GM21576 (cell line): ENCODE measurements around the gene PBX3.

ENCODE experiments used
- ATAC-seq: cut with Tn5 transposase; IDR thresholded peaks from one replicate; pipeline ENCODE4 v1.9.1; 2021; ENCODE audit warnings: mild to moderate bottlenecking, moderate library complexity; ENCODE audit not compliant: unreplicated experiment

Gene PBX3

GRCh38 chr9:125854553-125855275 lies 107.5 kb downstream of the PBX3 start:
- no peak for ATAC-seq

- ATAC-seq = no peak
Measured at GRCh38 chr9:125856331-125856730, 109.2 kb downstream of the PBX3 start.

DNA sequence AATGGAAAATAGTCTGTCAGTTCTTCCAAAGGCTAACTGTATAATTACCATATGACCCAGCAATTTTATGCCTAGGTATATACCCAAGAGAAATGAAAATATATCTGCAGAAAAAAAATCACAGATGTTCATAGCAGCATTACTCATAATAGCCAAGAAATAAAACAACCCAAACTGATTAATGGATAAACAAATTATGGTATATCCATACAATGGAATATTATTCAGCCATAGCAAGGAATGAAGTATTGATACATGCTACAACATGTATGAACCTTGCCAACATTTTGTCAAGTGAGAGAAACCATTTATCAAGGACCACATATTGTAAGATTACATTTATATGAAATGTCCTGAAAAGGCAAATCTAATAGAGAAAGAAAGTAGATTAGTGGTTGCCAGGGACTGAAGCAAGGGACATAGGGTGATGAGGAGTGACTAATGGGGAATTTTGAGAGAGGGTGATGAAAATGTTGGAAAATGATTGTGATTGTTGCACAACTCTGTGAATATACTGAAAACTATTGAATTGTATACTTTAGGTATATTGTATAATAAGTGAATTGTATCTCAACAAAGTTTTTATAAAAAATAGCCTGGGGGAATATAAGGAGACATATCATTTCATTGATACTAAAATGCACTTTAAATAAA lies 114.4 kb downstream of the PBX3 start:
- ATAC-seq = no peak

GRCh38 chr9:125863923-125864322 lies 116.8 kb downstream of the PBX3 start:
- no peak for ATAC-seq

DNA sequence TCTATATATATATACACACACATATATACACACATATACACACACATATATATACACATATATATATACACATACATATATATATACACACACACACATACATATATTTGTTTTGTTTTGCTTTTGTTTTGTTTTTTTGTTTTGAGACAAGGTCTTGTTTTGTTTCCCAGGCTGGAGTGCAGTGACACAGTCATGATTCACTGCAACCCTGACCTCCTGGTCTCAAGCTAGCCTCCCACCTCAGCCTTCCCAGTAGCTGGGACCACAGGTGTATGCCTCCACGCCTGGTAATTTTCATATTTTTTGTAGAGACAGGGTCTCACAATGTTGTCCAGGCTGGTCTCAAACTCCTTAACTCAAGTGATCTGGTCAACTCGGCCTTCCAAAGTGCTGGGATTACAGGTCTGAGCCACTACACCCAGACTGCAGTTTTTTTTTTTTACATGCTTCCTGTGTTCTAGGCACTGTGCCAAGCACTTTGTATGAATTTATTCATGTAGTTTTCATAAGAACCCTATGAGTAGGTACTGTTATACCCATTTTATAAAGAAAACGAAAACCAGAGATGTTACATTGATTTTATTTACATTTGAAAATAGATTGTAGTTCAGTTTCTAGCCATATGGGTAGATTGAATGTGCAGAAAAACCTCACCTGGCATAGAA lies 120.7 kb downstream of the PBX3 start:
- ATAC-seq = no peak

DNA sequence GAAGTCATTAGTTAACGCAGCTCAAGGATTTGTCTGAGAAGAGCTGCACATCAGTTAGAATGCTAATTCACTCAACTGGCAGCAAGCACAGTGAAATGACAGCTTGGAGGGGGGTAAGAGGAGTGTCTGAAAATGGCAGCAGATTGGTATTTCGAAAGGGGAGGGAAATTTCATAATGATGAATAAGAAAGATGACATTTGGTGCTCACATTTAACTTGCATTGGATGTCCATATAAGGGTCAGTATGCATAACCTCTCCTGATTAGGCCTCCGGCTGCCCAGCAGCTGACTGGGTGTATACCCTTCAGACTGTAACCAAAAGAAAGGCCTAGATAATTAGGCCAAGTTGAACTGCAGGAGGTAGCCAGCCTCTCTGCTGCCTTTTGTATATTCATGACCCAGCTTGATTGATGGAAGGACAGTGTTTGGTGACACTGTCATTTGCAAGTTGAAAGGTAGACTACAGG lies 131.0 kb downstream of the PBX3 start:
- ATAC-seq = no peak

DNA sequence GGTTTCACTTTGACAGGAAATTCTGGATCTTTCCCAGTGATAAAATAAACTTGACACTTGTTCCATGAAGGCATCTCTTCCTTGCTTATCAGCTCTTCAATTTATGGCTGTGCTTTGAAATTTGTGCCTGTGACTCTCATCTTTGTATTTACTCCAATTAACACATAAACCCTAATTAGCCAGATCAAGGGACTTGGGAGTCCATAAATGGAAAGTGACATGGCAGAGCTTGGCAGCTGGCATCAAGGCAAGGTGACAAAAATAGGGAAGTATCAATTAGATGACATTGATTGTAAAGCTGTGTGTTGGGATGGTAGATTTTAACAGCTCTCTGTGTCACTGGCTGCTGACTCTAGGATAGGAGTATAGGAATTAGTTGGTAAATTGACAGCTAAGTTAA lies 133.9 kb downstream of the PBX3 start:
- ATAC-seq = no peak

DNA sequence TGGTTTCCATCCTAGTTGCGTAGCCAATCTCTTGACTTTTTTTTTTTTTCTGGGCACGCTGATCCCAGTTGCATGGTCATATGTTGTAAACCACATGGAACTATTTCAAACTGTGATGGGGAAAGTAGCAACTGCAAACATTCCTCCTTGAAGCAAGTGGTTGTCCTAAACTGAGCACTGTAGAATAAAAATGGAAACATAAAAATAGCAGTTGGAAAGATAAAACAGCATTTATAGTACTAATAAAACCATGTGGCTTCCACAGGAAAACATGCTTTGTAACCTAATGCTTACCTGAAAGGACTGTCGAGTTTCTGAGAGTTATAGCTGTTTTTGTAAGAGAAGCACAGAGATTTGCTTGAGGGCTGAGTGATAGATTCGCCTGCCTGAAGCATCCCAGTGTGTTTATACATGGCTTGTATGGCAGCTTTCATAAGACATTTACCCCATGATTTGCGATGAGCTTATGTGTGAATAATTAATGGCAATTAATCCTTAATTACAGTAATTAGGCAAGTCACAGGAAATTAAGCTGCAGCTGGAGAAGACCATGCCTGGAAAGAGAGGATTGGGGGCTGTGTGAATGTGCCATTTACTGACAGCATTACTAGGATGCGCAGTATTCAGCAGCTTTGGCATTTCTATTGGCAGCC lies 136.5 kb downstream of the PBX3 start:
- no peak for ATAC-seq

- ATAC-seq = no peak
Measured at GRCh38 chr9:125884218-125884595, 137.0 kb downstream of the PBX3 start.

GRCh38 chr9:125885405-125886034 lies 138.3 kb downstream of the PBX3 start:
- ATAC-seq = no peak

- ATAC-seq = no peak
Measured at GRCh38 chr9:125886365-125886764, 139.2 kb downstream of the PBX3 start.

- ATAC-seq = no peak
Measured at GRCh38 chr9:125887172-125887571, 140.0 kb downstream of the PBX3 start.

DNA sequence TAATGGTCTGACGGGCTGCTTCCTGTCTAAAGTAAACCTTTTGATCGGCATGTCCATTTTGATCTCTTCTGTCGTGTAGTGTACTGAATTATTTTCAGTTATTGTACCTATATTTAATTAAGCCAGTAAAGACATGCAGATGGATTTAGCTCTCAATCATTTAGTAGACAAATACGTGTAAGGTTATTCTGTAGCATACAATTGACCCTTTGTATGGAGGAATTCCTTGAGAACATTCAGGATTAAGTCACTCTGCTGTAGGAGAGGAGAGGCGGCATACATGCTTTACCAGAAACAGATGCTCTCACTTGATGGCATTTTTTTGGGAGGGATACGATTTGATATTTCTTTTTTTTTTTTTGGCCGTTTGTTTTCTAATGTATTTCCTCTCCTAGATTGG lies 141.0 kb downstream of the PBX3 start:
- ATAC-seq = no peak

DNA sequence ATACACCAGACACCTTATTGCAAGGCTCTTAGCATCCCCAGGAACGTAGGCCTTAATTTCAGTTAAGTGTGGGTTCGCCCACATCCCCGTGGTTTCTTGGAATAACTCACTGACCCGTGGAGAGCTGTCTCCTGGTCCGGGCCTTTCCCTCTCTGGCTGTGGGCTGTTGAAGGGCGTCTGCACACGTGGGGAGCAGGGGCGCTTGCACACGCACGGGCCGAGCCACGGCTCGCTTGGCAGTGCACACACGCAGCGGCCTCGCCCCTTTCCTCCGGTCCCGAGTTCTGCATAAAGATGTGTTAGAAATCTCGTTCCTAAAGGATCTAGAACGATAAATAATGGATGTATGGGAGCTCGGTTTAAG lies 141.9 kb downstream of the PBX3 start:
- ATAC-seq = no peak

- no peak for ATAC-seq
Measured at GRCh38 chr9:125889476-125890419, 142.6 kb downstream of the PBX3 start.

DNA sequence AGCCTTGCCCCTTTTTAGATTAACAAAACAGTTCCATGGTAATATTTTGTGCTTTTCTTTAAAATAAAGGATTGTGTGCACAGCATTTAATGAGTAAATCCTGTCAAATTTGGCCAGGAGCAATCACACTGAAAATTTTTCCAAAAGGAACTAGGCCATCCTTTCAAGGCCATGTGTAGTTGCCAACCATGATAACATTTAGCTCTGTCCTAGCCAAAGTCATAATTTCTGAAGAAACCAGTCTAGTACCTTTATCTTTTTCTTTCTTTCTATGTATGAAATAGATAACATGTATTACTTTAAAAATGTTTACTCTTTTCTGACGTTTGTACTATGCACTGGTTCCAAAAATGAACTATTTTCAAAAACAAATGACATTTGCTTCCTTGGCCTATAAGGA lies 143.7 kb downstream of the PBX3 start:
- no peak for ATAC-seq

DNA sequence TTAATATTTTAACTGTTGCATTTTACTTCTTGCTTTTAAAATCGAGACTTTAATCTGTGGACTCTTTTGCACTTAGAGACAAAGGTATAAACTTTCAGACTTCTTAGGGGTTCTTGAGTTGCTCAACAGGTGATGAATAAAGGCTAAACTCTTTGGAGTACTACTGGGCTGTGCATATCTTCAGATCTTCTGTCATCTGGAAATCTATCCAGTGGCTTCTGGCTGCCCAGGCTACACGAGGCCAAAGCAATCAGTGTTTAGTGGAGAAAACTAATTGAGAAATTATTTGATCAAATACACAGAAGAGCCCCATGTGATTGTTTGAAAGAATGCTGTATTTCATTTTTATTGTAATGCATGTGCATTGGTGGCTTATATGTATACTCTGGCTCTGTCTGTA lies 146.1 kb downstream of the PBX3 start:
- ATAC-seq = no peak

DNA sequence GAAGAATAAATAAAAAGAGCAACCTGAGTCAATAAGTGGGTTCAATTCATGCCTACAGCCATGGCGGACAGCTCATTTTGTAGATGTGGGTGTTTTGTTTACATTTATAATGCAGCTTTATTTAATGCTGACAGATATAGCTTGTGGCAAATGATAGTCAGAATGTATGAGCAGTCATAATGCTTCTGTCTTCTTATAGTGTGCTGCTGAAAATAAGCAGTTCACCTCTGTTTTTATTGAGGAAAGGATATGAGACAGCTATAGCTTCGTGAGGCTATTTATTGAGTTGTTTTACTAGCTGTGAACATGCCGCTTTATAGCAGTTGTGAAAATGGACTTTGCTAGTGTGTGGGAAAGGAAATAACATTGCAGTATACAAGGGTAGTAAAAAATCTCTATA lies 147.4 kb downstream of the PBX3 start:
- no peak for ATAC-seq

GRCh38 chr9:125896404-125896803 lies 149.2 kb downstream of the PBX3 start:
- no peak for ATAC-seq

DNA sequence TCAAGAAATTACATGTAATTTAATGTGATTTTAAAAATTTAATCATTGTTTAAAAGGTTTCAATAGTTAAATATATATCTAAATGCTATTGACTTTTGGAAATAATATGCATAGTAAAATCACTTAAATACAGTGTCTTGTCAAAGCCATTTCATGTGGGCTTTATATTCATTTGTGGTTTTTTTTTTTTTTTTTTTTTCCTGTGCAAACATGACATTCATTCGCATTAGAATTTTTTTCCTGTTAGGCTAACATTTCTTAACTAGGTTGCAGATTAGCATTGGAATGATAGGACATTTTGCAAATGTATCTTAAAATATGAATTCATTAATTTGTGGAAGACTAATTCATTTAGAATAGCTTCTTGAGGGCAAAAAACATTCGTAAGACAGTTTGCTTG lies 149.8 kb downstream of the PBX3 start:
- no peak for ATAC-seq
